Osteocyte (in vitro differentiated cells): Measurements from ENCODE around the gene PLEKHH1. TPM values are rescaled to one million over a fixed set of nuclear protein-coding genes. Genes with fewer than 3 reads are reported as not detected.

Experiments
- DNase-seq: peaks from one replicate; pipeline ENCODE4 v3.0.0; 2021; ENCODE audit warnings: mixed read lengths; ENCODE audit not compliant: unreplicated experiment; ENCODE audit errors: extremely low spot score
- H3K27ac Mint-ChIP-seq: one replicate; pipeline ENCODE4 v1.8.0; 2021; ENCODE audit warnings: mild to moderate bottlenecking, mixed read lengths; ENCODE audit not compliant: unreplicated experiment
- H3K27me3 Mint-ChIP-seq: one replicate; pipeline ENCODE4 v1.8.0; 2021; ENCODE audit warnings: mixed read lengths; ENCODE audit not compliant: unreplicated experiment
- H3K36me3 Mint-ChIP-seq: one replicate; pipeline ENCODE4 v1.8.0; 2021; ENCODE audit warnings: mixed read lengths; ENCODE audit not compliant: unreplicated experiment
- H3K4me1 Mint-ChIP-seq: one replicate; pipeline ENCODE4 v1.8.0; 2021; ENCODE audit warnings: mixed read lengths; ENCODE audit not compliant: unreplicated experiment
- H3K4me3 Mint-ChIP-seq: one replicate; pipeline ENCODE4 v1.8.0; 2021; ENCODE audit warnings: mild to moderate bottlenecking, moderate library complexity, mixed read lengths; ENCODE audit not compliant: unreplicated experiment
- H3K9me3 Mint-ChIP-seq: one replicate; pipeline ENCODE4 v1.8.0; 2021; ENCODE audit warnings: mixed read lengths; ENCODE audit not compliant: unreplicated experiment
- CTCF ChIP-seq: fragments of 200-600 bp; sonication (generic); IDR thresholded peaks from 2 replicates; pipeline ENCODE4 v1.5.0; 2021; ENCODE audit warnings: antibody characterized with exemption, mild to moderate bottlenecking, moderate library complexity
- total RNA-seq: library from RNA; stranded (reverse); gene quantifications from 2 replicates; pipeline ENCODE4 v1.2.1, GENCODE V29; 2021

The PLEKHH1 gene
- total RNA-seq, 1 donor from 2014 or later, result 1.0 TPM

- Mint-ChIP-seq H3K36me3 (no peaks in the 10 kb centered on the region), H3K27ac (no peak overlapping the region), H3K4me1 (peaks cover 7% of the 10 kb centered on the region), H3K9me3 (no peaks in the 10 kb centered on the region), H3K27me3 (no peaks in the 10 kb centered on the region), H3K4me3 (no peak overlapping the region)
- TF ChIP-seq CTCF, result no peak
- no peak for DNase-seq
Measured at GRCh38 chr14:67630186-67630585, 97.1 kb downstream of the PLEKHH1 start.

GRCh38 chr14:67630938-67631337 lies 97.8 kb downstream of the PLEKHH1 start:
- Mint-ChIP-seq H3K27me3 (no peaks in the 10 kb centered on the region), H3K4me1 (peaks cover 7% of the 10 kb centered on the region), H3K36me3 (no peaks in the 10 kb centered on the region), H3K4me3 (no peak overlapping the region), H3K27ac (no peak overlapping the region), H3K9me3 (no peaks in the 10 kb centered on the region)
- TF ChIP-seq CTCF, result no peak
- DNase-seq, result no peak

- H3K27ac Mint-ChIP-seq, result no peak overlapping the region
- no peak for TF ChIP-seq CTCF
- DNase-seq, result no peak
- H3K36me3 Mint-ChIP-seq, result no peaks in the 10 kb centered on the region
- no peak overlapping the region for H3K4me3 Mint-ChIP-seq
- peaks cover 8% of the 10 kb centered on the region for H3K4me1 Mint-ChIP-seq
- H3K9me3 Mint-ChIP-seq, result no peaks in the 10 kb centered on the region
- H3K27me3 Mint-ChIP-seq, result no peaks in the 10 kb centered on the region
Measured at GRCh38 chr14:67633451-67634147, 100.5 kb downstream of the PLEKHH1 start.

- no peak for DNase-seq
- Mint-ChIP-seq H3K36me3 (no peaks in the 10 kb centered on the region), H3K4me1 (peaks cover 8% of the 10 kb centered on the region), H3K27me3 (no peaks in the 10 kb centered on the region), H3K4me3 (no peak overlapping the region), H3K9me3 (no peaks in the 10 kb centered on the region), H3K27ac (peak overlapping the region; percentile 34)
- TF ChIP-seq CTCF, result no peak
Measured at GRCh38 chr14:67636361-67636919, 103.3 kb downstream of the PLEKHH1 start.

DNA sequence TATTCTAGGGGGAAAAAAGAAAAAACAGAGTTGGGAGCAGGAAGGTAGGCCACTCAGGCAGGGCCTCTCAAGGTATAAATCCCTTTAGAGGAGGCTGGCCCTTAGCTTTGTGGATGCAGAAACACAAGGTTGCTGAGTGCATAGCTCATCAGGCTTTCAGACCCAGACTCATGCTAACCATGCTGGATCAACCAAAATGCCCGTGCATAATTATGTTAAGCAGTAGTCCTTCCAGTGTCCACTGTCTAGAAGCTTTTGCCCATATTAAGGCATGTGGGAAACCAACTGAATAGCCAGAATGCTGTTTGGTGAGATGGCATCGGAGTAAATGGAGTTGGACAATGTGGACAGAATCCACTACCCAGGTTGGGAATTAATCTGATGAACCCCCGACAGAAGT lies 105.6 kb downstream of the PLEKHH1 start:
- no peak for TF ChIP-seq CTCF
- Mint-ChIP-seq H3K9me3 (no peaks in the 10 kb centered on the region), H3K27ac (no peak overlapping the region), H3K4me1 (peaks cover 6% of the 10 kb centered on the region), H3K27me3 (no peaks in the 10 kb centered on the region), H3K4me3 (no peak overlapping the region), H3K36me3 (no peaks in the 10 kb centered on the region)
- DNase-seq, result no peak

Other genes starting within 250 kb of the PLEKHH1 start
- 63.8 and 67.8 TPM in 2 replicates for gene ATP6V1D, start 173.5 kb upstream of the PLEKHH1 start, total RNA-seq
- 85.3 and 90.1 TPM in 2 replicates for gene EIF2S1, start 173.0 kb upstream of the PLEKHH1 start, total RNA-seq
- gene PLEK2, start 121.1 kb upstream of the PLEKHH1 start, total RNA-seq, result not detected in 2 replicates
- gene TMEM229B, start 44.6 kb upstream of the PLEKHH1 start, total RNA-seq, result 0.37 and 0.51 TPM in 2 replicates
- gene PIGH, start 67.0 kb downstream of the PLEKHH1 start, total RNA-seq, result 18.3 and 20.6 TPM in 2 replicates
- 3.2 and 4.2 TPM in 2 replicates for gene ARG2, start 86.6 kb downstream of the PLEKHH1 start, total RNA-seq
- gene VTI1B, start 141.3 kb downstream of the PLEKHH1 start, total RNA-seq, result 89.3 and 104 TPM in 2 replicates
- 54.1 and 55.2 TPM in 2 replicates for gene RDH11, start 162.5 kb downstream of the PLEKHH1 start, total RNA-seq
- gene RDH12, start 168.6 kb downstream of the PLEKHH1 start, total RNA-seq, result not detected in 2 replicates